KMS-11 (cell line): ENCODE measurements around the gene ACSS1.

ENCODE experiments used
- H2AFZ ChIP-seq: fragments of 200-600 bp; sonication (generic); 2 replicates; pipeline ENCODE4 v1.6.1; 2016; ENCODE audit warnings: antibody characterized with exemption, mixed run types, low read depth
- H3K27ac ChIP-seq: fragments of 200-600 bp; sonication (generic); 2 replicates; pipeline ENCODE4 v1.6.1; 2016; ENCODE audit warnings: mild to moderate bottlenecking, mixed run types
- H3K27me3 ChIP-seq: fragments of 200-600 bp; sonication (generic); 2 replicates; pipeline ENCODE4 v1.6.1; 2017; ENCODE audit warnings: mild to moderate bottlenecking, low read depth, mixed run types, moderate library complexity; ENCODE audit not compliant: insufficient read depth
- H3K36me3 ChIP-seq: fragments of 200-600 bp; sonication (generic); 2 replicates; pipeline ENCODE4 v1.6.1; 2017; ENCODE audit warnings: mild to moderate bottlenecking, mixed run types; ENCODE audit not compliant: insufficient read depth
- H3K4me1 ChIP-seq: fragments of 200-600 bp; sonication (generic); 2 replicates; pipeline ENCODE4 v1.6.1; 2016; ENCODE audit warnings: mild to moderate bottlenecking, low read depth, mixed run types; ENCODE audit not compliant: poor library complexity, severe bottlenecking
- H3K4me2 ChIP-seq: fragments of 200-600 bp; sonication (generic); 2 replicates; pipeline ENCODE4 v1.7.0; 2016; ENCODE audit warnings: mild to moderate bottlenecking, mixed run types
- H3K4me3 ChIP-seq: fragments of 200-600 bp; sonication (generic); IDR thresholded peaks from 2 replicates; pipeline ENCODE4 v1.6.1; 2017; ENCODE audit warnings: low read depth, low read length, mixed read lengths; ENCODE audit not compliant: insufficient read depth
- H3K79me2 ChIP-seq: fragments of 200-600 bp; sonication (generic); 2 replicates; pipeline ENCODE4 v1.6.1; 2016; ENCODE audit warnings: low read depth, mixed run types; ENCODE audit not compliant: insufficient read depth
- H3K9ac ChIP-seq: fragments of 200-600 bp; sonication (generic); 2 replicates; pipeline ENCODE4 v1.6.1; 2016; ENCODE audit warnings: mild to moderate bottlenecking, mixed run types
- H4K20me1 ChIP-seq: fragments of 200-600 bp; sonication (generic); 2 replicates; pipeline ENCODE4 v1.6.1; 2016; ENCODE audit warnings: mild to moderate bottlenecking, mixed run types; ENCODE audit not compliant: insufficient read depth
- CTCF ChIP-seq: fragments of 200-600 bp; sonication (generic); conservative IDR thresholded peaks from 2 replicates; pipeline ENCODE4 v1.6.1; 2017; ENCODE audit warnings: low read depth, mild to moderate bottlenecking, antibody characterized with exemption, low read length, moderate library complexity, mixed read lengths

Gene ACSS1

GRCh38 chr20:25055711-25056495 is 2.0 kb downstream of the ACSS1 start:
- Histone ChIP-seq H3K27ac (no peak overlapping the region), H3K4me2 (peak overlapping the region; percentile 72; the same call in 1 of the 2 replicates)
- no peak for TF ChIP-seq CTCF

GRCh38 chr20:25054995-25055629 is 2.8 kb downstream of the ACSS1 start:
- H3K4me3 ChIP-seq = no peak overlapping the region
- peaks cover 9% of the 10 kb centered on the region; the same call in 1 of the 2 replicates for H3K79me2 ChIP-seq
- no peak overlapping the region for H2AFZ ChIP-seq
- no peak overlapping the region; the same call in 1 of the 2 replicates for H3K4me2 ChIP-seq
- no peak overlapping the region for H3K9ac ChIP-seq
- peaks cover 28% of the 10 kb centered on the region for H3K4me1 ChIP-seq
- no peaks in the 10 kb centered on the region for H3K36me3 ChIP-seq
- no peak for TF ChIP-seq CTCF
- no peak overlapping the region for H3K27ac ChIP-seq
- no peaks in the 10 kb centered on the region for H3K27me3 ChIP-seq
- H4K20me1 ChIP-seq = no peaks in the 10 kb centered on the region

More at GRCh38 chr20:25055711-25056495, 2.0 kb downstream of the ACSS1 start:
- no peaks in the 10 kb centered on the region for H3K27me3 ChIP-seq
- peaks cover 28% of the 10 kb centered on the region for H3K4me1 ChIP-seq
- peaks cover 9% of the 10 kb centered on the region; the same call in 1 of the 2 replicates for H3K79me2 ChIP-seq
- H4K20me1 ChIP-seq = no peaks in the 10 kb centered on the region
- no peak overlapping the region for H2AFZ ChIP-seq
- no peak overlapping the region; the same call in 1 of the 2 replicates for H3K9ac ChIP-seq
- H3K4me3 ChIP-seq = no peak overlapping the region
- no peaks in the 10 kb centered on the region for H3K36me3 ChIP-seq

GRCh38 chr20:25054096-25054820 is 3.7 kb downstream of the ACSS1 start:
- no peak for TF ChIP-seq CTCF
- no peaks in the 10 kb centered on the region for H4K20me1 ChIP-seq
- H3K9ac ChIP-seq = no peak overlapping the region
- no peak overlapping the region for H2AFZ ChIP-seq
- H3K4me2 ChIP-seq = no peak overlapping the region
- H3K4me1 ChIP-seq = peaks cover 28% of the 10 kb centered on the region
- no peak overlapping the region for H3K27ac ChIP-seq
- H3K36me3 ChIP-seq = no peaks in the 10 kb centered on the region
- H3K27me3 ChIP-seq = no peaks in the 10 kb centered on the region
- H3K79me2 ChIP-seq = peaks cover 9% of the 10 kb centered on the region; the same call in 1 of the 2 replicates
- H3K4me3 ChIP-seq = no peak overlapping the region

GRCh38 chr20:25053255-25054031 is 4.5 kb downstream of the ACSS1 start:
- peaks cover 9% of the 10 kb centered on the region; the same call in 1 of the 2 replicates for H3K79me2 ChIP-seq
- no peak for TF ChIP-seq CTCF
- H3K27me3 ChIP-seq = no peaks in the 10 kb centered on the region
- H3K36me3 ChIP-seq = no peaks in the 10 kb centered on the region
- H3K4me3 ChIP-seq = no peak overlapping the region
- no peak overlapping the region for H3K27ac ChIP-seq
- H3K4me1 ChIP-seq = peaks cover 25% of the 10 kb centered on the region
- no peak overlapping the region for H3K4me2 ChIP-seq
- H2AFZ ChIP-seq = no peak overlapping the region
- H4K20me1 ChIP-seq = no peaks in the 10 kb centered on the region
- no peak overlapping the region for H3K9ac ChIP-seq
